Upper lobe of left lung (tissue), 4 donors: ENCODE data around the gene ABI1.

Experiments
- EP300 ChIP-seq, 4 donors: sonication (generic); formaldehyde crosslinking; IDR thresholded peaks; one replicate each; pipeline ENCODE4 v1.5.1; 2017; ENCODE audit warnings: antibody characterized with exemption in 4 of 4, control low read depth in 2 of 4
- POLR2A ChIP-seq, 4 donors: fragments of 450-650 bp; IDR thresholded peaks; one replicate each; pipeline ENCODE4 v1.5.1; 2016 to 2017; ENCODE audit warnings: antibody characterized with exemption in 4 of 4, mild to moderate bottlenecking in 2 of 4
- POLR2AphosphoS5 ChIP-seq, 2 donors: sonication (generic); formaldehyde crosslinking; IDR thresholded peaks; one replicate each; pipeline ENCODE4 v1.5.1; 2017; ENCODE audit warnings: antibody characterized with exemption in 2 of 2
- TF ChIP-seq, protein P1 (sequence below), 6 experiments: fragments of 450-650 bp in 4 of 6; fragments of 200-600 bp in 2 of 6; sonication (generic) in 2 of 6; IDR thresholded peaks; one replicate each; pipeline ENCODE4 v1.5.1; 2016 to 2019; ENCODE audit warnings: antibody characterized with exemption in 6 of 6

DNA sequence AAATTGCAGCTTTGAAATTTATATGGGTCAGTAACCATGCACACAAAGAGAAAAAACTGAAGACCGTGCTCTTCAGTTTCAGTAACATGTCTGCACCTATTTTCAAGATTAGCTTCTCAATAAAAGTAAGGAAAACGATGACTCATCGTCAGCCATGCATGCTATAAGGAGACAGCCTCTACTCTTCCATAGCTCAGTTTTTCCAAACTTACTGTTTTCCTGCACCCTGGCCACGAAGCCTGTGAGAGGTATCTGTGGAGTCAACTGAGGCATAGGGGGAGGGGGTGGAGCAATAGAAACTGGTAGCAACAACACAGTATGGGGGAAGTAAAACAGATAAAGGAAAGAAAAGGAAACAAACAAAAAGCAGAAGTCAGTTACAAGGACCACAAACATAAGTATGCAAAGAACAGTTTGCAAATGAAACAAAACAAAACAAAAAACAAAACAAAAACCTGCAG is 105.3 kb downstream of the ABI1 start:
- TF ChIP-seq EP300 (IDR thresholded peaks at IDR 0.05) = no peak
- TF ChIP-seq, protein P1, sequence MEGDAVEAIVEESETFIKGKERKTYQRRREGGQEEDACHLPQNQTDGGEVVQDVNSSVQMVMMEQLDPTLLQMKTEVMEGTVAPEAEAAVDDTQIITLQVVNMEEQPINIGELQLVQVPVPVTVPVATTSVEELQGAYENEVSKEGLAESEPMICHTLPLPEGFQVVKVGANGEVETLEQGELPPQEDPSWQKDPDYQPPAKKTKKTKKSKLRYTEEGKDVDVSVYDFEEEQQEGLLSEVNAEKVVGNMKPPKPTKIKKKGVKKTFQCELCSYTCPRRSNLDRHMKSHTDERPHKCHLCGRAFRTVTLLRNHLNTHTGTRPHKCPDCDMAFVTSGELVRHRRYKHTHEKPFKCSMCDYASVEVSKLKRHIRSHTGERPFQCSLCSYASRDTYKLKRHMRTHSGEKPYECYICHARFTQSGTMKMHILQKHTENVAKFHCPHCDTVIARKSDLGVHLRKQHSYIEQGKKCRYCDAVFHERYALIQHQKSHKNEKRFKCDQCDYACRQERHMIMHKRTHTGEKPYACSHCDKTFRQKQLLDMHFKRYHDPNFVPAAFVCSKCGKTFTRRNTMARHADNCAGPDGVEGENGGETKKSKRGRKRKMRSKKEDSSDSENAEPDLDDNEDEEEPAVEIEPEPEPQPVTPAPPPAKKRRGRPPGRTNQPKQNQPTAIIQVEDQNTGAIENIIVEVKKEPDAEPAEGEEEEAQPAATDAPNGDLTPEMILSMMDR (IDR thresholded peaks at IDR 0.05) = no peak
- no peak for TF ChIP-seq POLR2AphosphoS5 (IDR thresholded peaks at IDR 0.05)
- no peak for TF ChIP-seq POLR2A (IDR thresholded peaks at IDR 0.05)
